Measurements from ENCODE around the gene ANGPTL3.
"Not testable (repeated sequence)": the region's sequence is repeated elsewhere in the genome, so short reads cannot be mapped to it uniquely, and the experiment has no call there.

ANGPTL3 gene

GRCh38 chr1:62597281-62597680 is at the start of gene ANGPTL3:
ANGPTL3 (plus strand) TSS chr1:62597520; CDS start chr1:62597567, 47 bp downstream.
- in situ Hi-C loops (cut with HindIII; ENCODE audit: low sequenced_read_pairs), result no loop called here

- in situ Hi-C loops (cut with HindIII; ENCODE audit: low sequenced_read_pairs), result no loop called here
Observed at GRCh38 chr1:62561306-62561705, 36.0 kb upstream of the ANGPTL3 start.

GRCh38 chr1:62567182-62567581 is 30.1 kb upstream of the ANGPTL3 start:
- in situ Hi-C loops (cut with HindIII; ENCODE audit: low sequenced_read_pairs), result not testable (repeated sequence)

GRCh38 chr1:62567926-62568325 is 29.4 kb upstream of the ANGPTL3 start:
- in situ Hi-C loops (cut with HindIII; ENCODE audit: low sequenced_read_pairs), result not testable (repeated sequence)

- in situ Hi-C loops (cut with HindIII; ENCODE audit: low sequenced_read_pairs), result not testable (repeated sequence)
Observed at GRCh38 chr1:62571517-62571916, 25.8 kb upstream of the ANGPTL3 start.

- in situ Hi-C loops (cut with HindIII; ENCODE audit: low sequenced_read_pairs), result no loop called here
Observed at GRCh38 chr1:62572476-62572875, 24.8 kb upstream of the ANGPTL3 start.

- in situ Hi-C loops (cut with HindIII; ENCODE audit: low sequenced_read_pairs), result no loop called here
Observed at GRCh38 chr1:62573675-62574074, 23.6 kb upstream of the ANGPTL3 start.

- in situ Hi-C loops (cut with HindIII; ENCODE audit: low sequenced_read_pairs), result no loop called here
Observed at GRCh38 chr1:62585469-62586155, 11.7 kb upstream of the ANGPTL3 start.

- in situ Hi-C loops (cut with HindIII; ENCODE audit: low sequenced_read_pairs), result no loop called here
Observed at GRCh38 chr1:62588000-62588399, 9.3 kb upstream of the ANGPTL3 start.

GRCh38 chr1:62589321-62589720 is 8.0 kb upstream of the ANGPTL3 start:
- in situ Hi-C loops (cut with HindIII; ENCODE audit: low sequenced_read_pairs), result no loop called here

- in situ Hi-C loops (cut with HindIII; ENCODE audit: low sequenced_read_pairs), result no loop called here
Observed at GRCh38 chr1:62590255-62590969, 6.9 kb upstream of the ANGPTL3 start.

GRCh38 chr1:62590970-62591368 is 6.4 kb upstream of the ANGPTL3 start:
- in situ Hi-C loops (cut with HindIII; ENCODE audit: low sequenced_read_pairs), result no loop called here

GRCh38 chr1:62593825-62594394 is 3.4 kb upstream of the ANGPTL3 start:
- in situ Hi-C loops (cut with HindIII; ENCODE audit: low sequenced_read_pairs), result no loop called here

GRCh38 chr1:62595647-62596046 is 1.7 kb upstream of the ANGPTL3 start:
- in situ Hi-C loops (cut with HindIII; ENCODE audit: low sequenced_read_pairs), result no loop called here

GRCh38 chr1:62599044-62599443 is 1.7 kb downstream of the ANGPTL3 start:
- in situ Hi-C loops (cut with HindIII; ENCODE audit: low sequenced_read_pairs), result no loop called here

- in situ Hi-C loops (cut with HindIII; ENCODE audit: low sequenced_read_pairs), result no loop called here
Observed at GRCh38 chr1:62601457-62601856, 4.1 kb downstream of the ANGPTL3 start.

GRCh38 chr1:62608905-62609304 is 11.6 kb downstream of the ANGPTL3 start:
- in situ Hi-C loops (cut with HindIII; ENCODE audit: low sequenced_read_pairs), result no loop called here

- in situ Hi-C loops (cut with HindIII; ENCODE audit: low sequenced_read_pairs), result not testable (repeated sequence)
Observed at GRCh38 chr1:62610588-62610987, 13.3 kb downstream of the ANGPTL3 start.

- in situ Hi-C loops (cut with HindIII; ENCODE audit: low sequenced_read_pairs), result no loop called here
Observed at GRCh38 chr1:62612770-62613169, 15.4 kb downstream of the ANGPTL3 start.

- in situ Hi-C loops (cut with HindIII; ENCODE audit: low sequenced_read_pairs), result no loop called here
Observed at GRCh38 chr1:62613325-62613727, 16.0 kb downstream of the ANGPTL3 start.

- in situ Hi-C loops (cut with HindIII; ENCODE audit: low sequenced_read_pairs), result no loop called here
Observed at GRCh38 chr1:62613890-62614289, 16.6 kb downstream of the ANGPTL3 start.

GRCh38 chr1:62621907-62622306 is 24.6 kb downstream of the ANGPTL3 start:
- in situ Hi-C loops (cut with HindIII; ENCODE audit: low sequenced_read_pairs), result no loop called here

Measured in DLD1 (cell line).